Measurements from ENCODE around the gene BCL7B. TPM values are rescaled to one million over a fixed set of nuclear protein-coding genes. Genes with fewer than 3 reads are reported as not detected.

The BCL7B gene
- total and polyA plus RNA-seq, 12 donors, result 64.9 to 85.8 (median 73.0) TPM

GRCh38 chr7:73573791-73574190 is 16.3 kb upstream of the BCL7B start:
- 97% methylated on average over 11 of the region's 11 CpGs for WGBS, 2 donors
- TF ChIP-seq CTCF (IDR thresholded peaks at IDR 0.05), result no peak
- H3K4me3 ChIP-seq, result no peak overlapping the region
- intact Hi-C loops (cut with DNase I), result loop anchor here in 1 of 10 donors (10.0 kb wide), 1 partner anchor 111 kb away; the partner anchor contains the start of genes BUD23 and DNAJC30
- no peak for ATAC-seq
- H3K27me3 ChIP-seq, result no peaks in the 10 kb centered on the region
- H3K9me3 ChIP-seq, result no peaks in the 10 kb centered on the region
- DNase-seq, result no peak
- H3K4me1 ChIP-seq, result peaks cover 3 to 23% (median 13%) of the 10 kb centered on the region in 9 donors
- H3K36me3 ChIP-seq, result peaks cover 7 to 80% (median 44%) of the 10 kb centered on the region in 9 donors
- no peak overlapping the region for H3K27ac ChIP-seq

DNA sequence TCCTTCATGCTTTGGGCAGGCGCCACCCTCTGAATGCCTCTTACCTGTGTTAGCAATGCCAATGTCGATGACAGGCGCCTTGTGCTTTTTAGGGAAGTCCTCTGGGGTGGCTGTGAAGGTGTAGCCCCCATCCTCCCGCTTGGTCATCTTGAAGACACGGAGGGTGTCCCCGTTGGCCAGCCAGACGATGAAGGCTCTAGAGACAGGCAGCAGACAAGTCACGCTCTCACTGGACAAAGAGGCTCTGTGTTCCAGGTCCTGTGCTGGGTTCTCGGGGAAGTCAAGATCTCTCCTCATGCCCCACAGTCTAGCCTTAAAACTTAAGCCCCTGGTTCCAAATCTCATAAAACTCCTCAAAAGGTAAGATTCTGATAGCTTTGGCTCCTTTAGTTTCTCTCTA is 15.8 kb upstream of the BCL7B start:
- ATAC-seq, result no peak
- Histone ChIP-seq H3K36me3 (peaks cover 7 to 82% (median 44%) of the 10 kb centered on the region in 9 donors), H3K4me1 (peaks cover 3 to 22% (median 13%) of the 10 kb centered on the region in 9 donors), H3K27me3 (no peaks in the 10 kb centered on the region), H3K9me3 (no peaks in the 10 kb centered on the region), H3K4me3 (no peak overlapping the region), H3K27ac (no peak overlapping the region)
- intact Hi-C loops (cut with DNase I), result loop anchor here in 1 of 10 donors (10.0 kb wide), 1 partner anchor 112 kb away; the partner anchor contains the start of genes BUD23 and DNAJC30
- no peak for DNase-seq
- no peak for TF ChIP-seq CTCF (IDR thresholded peaks at IDR 0.05)
- WGBS, 2 donors, result 89 to 90% methylated on average over 9 of the region's 9 CpGs

GRCh38 chr7:73572767-73573186 is 15.3 kb upstream of the BCL7B start:
- no peak for ATAC-seq
- no peak for DNase-seq
- intact Hi-C loops (cut with DNase I), result loop anchor here in 1 of 10 donors (10.0 kb wide), 1 partner anchor 112 kb away; the partner anchor contains the start of genes BUD23 and DNAJC30
- 60 to 71% methylated on average over 6 of the region's 6 CpGs for WGBS, 2 donors
- TF ChIP-seq CTCF (IDR thresholded peaks at IDR 0.05), result no peak
- Histone ChIP-seq H3K36me3 (peaks cover 7 to 82% (median 44%) of the 10 kb centered on the region in 9 donors), H3K9me3 (no peaks in the 10 kb centered on the region), H3K4me1 (peaks cover 3 to 21% (median 12%) of the 10 kb centered on the region in 9 donors), H3K27me3 (no peaks in the 10 kb centered on the region), H3K4me3 (no peak overlapping the region), H3K27ac (no peak overlapping the region)

DNA sequence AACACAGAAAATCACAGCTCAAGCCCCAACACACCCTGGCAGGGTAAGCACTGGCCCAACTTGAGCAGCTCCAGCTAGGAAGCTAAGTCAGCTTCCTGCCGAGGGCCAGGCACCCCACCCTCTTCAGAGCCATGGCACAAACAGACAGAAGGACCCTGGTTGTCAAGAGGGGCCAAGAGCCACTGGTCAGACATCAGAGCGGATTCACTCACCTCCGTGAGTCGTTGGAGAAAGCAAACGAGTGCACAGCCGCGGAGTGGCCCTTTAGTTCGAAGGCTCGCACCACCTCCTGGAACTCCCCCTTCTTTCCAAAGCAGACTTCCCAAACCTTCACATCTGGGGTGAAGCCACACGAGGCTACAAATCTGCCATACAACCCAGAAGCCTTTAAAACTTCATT is 13.5 kb upstream of the BCL7B start:
- intact Hi-C loops (cut with DNase I), result loop anchor here in 1 of 10 donors (10.0 kb wide), 1 partner anchor 114 kb away; the partner anchor contains the start of genes BUD23 and DNAJC30
- Histone ChIP-seq H3K27me3 (no peaks in the 10 kb centered on the region), H3K27ac (no peak overlapping the region), H3K4me1 (peaks cover 0 to 13% (median 0%) of the 10 kb centered on the region in 9 donors), H3K36me3 (peaks cover 7 to 76% (median 44%) of the 10 kb centered on the region in 9 donors), H3K4me3 (no peak overlapping the region), H3K9me3 (no peaks in the 10 kb centered on the region)
- TF ChIP-seq CTCF (IDR thresholded peaks at IDR 0.05), result no peak
- DNase-seq (no peak), ATAC-seq (no peak)
- WGBS, 2 donors, result 93 to 96% methylated on average over 10 of the region's 10 CpGs
